CD4-positive, alpha-beta T cell treated with Interleukin-21 for 1 hour (primary cell): ENCODE results near the gene GIT2.
A peak's percentile ranks its signal among the peaks of the same experiment; 100 is the strongest.
"Not testable (repeated sequence)": the region's sequence is repeated elsewhere in the genome, so short reads cannot be mapped to it uniquely, and the experiment has no call there.

Source experiments
- DNase-seq: peaks from one replicate; pipeline ENCODE4 v3.0.0-alpha.2; 2020

The GIT2 gene

GRCh38 chr12:109912855-109913321 is 83.3 kb downstream of the GIT2 start:
- DNase-seq: no peak

- no peak for DNase-seq
These were observed 85.2 kb downstream of the GIT2 start for GRCh38 chr12:109910969-109911348.

GRCh38 chr12:109910254-109910968 is 85.8 kb downstream of the GIT2 start:
- no peak for DNase-seq

GRCh38 chr12:109905301-109905700 is 90.9 kb downstream of the GIT2 start:
- DNase-seq: no peak

- no peak for DNase-seq
These were observed 93.2 kb downstream of the GIT2 start for GRCh38 chr12:109902891-109903418.

GRCh38 chr12:109900752-109901580 is 95.2 kb downstream of the GIT2 start:
- no peak for DNase-seq

GRCh38 chr12:109899783-109900751 is 96.1 kb downstream of the GIT2 start, which contains the start of gene TCHP:
TSS of gene TCHP (plus strand) at chr12:109900274. CDS start at chr12:109903027, 2,753 bp downstream.
- peak; percentile 82 for DNase-seq

GRCh38 chr12:109899345-109899744 is 96.8 kb downstream of the GIT2 start:
- DNase-seq: not testable (repeated sequence)

- DNase-seq: no peak
These were observed 99.1 kb downstream of the GIT2 start for GRCh38 chr12:109897029-109897428.

- DNase-seq: no peak
These were observed 100.0 kb downstream of the GIT2 start for GRCh38 chr12:109896188-109896587.

GRCh38 chr12:109894939-109895338 is 101.2 kb downstream of the GIT2 start:
- DNase-seq: no peak

- DNase-seq: no peak
These were observed 102.7 kb downstream of the GIT2 start for GRCh38 chr12:109893261-109893995.

- peak; percentile 51 for DNase-seq
These were observed 103.4 kb downstream of the GIT2 start for GRCh38 chr12:109892748-109893147.

- DNase-seq: no peak
These were observed 103.9 kb downstream of the GIT2 start for GRCh38 chr12:109892165-109892715.

GRCh38 chr12:109891731-109892130 is 104.4 kb downstream of the GIT2 start:
- not testable (repeated sequence) for DNase-seq

- DNase-seq: no peak
These were observed 105.5 kb downstream of the GIT2 start for GRCh38 chr12:109890620-109891170.

- peak; percentile 58 for DNase-seq
These were observed 107.8 kb downstream of the GIT2 start for GRCh38 chr12:109888179-109889020.

GRCh38 chr12:109885616-109886015 is 110.6 kb downstream of the GIT2 start:
- no peak for DNase-seq

GRCh38 chr12:109883461-109883860 is 112.7 kb downstream of the GIT2 start:
- no peak for DNase-seq

GRCh38 chr12:109881752-109882151 is 114.4 kb downstream of the GIT2 start:
- no peak for DNase-seq
